Epithelial cell of esophagus (primary cell): ENCODE data around the gene PTPMT1.
A peak's percentile ranks its signal among the peaks of the same experiment; 100 is the strongest.
"Not testable (repeated sequence)": the region's sequence is repeated elsewhere in the genome, so short reads cannot be mapped to it uniquely, and the experiment has no call there.

Experiments used
- DNase-seq: peaks from one replicate; pipeline ENCODE4 v3.0.0; 2010; ENCODE audit warnings: low read depth
- H3K4me3 ChIP-seq: 2 replicates; pipeline ENCODE4 v1.5.1; 2011; ENCODE audit warnings: mild to moderate bottlenecking, low read length, control low read depth
- TF ChIP-seq, protein P1 (sequence below): IDR thresholded peaks from 2 replicates; pipeline ENCODE4 v1.5.1; 2011; ENCODE audit warnings: low read depth, mild to moderate bottlenecking, low read length, control low read depth, inconsistent platforms; ENCODE audit not compliant: insufficient read depth; ENCODE audit errors: missing control alignments

PTPMT1 gene

DNA sequence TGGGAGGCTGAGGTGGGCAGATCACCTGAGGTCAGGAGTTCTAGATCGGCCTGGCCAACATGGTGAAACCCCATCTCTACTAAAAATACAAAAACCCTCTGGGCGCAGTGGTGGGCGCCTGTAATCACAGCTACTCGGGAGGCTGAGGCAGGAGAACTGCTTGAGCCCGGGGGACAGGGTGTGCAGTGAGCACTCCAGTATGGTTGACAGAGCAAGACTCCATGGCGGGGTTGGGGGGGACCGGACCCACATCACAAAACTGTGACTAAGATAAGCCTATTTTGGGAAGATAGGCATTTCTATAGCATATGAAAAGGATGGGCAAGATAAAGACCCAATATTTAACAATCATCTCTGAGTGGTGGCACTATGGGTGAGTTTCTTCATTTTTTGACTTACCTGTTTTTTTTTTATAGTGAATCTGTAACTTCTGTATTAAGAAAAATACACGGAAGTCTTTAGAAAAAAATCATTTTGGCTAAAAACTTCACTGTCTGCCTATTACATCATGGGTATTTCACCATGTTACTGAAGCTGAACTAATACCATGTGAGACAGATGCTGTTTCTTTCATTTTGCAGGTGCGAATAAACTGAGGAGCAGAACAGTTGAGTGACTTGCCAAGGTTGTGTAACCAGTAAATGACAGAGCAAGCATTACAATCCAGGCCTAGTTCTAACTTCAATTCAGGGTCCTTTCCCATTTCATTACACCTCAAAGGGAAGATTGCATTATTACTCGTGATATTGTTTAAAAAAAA lies 14.9 kb upstream of the PTPMT1 start:
- peak; percentile 30 for DNase-seq
- TF ChIP-seq, protein P1, sequence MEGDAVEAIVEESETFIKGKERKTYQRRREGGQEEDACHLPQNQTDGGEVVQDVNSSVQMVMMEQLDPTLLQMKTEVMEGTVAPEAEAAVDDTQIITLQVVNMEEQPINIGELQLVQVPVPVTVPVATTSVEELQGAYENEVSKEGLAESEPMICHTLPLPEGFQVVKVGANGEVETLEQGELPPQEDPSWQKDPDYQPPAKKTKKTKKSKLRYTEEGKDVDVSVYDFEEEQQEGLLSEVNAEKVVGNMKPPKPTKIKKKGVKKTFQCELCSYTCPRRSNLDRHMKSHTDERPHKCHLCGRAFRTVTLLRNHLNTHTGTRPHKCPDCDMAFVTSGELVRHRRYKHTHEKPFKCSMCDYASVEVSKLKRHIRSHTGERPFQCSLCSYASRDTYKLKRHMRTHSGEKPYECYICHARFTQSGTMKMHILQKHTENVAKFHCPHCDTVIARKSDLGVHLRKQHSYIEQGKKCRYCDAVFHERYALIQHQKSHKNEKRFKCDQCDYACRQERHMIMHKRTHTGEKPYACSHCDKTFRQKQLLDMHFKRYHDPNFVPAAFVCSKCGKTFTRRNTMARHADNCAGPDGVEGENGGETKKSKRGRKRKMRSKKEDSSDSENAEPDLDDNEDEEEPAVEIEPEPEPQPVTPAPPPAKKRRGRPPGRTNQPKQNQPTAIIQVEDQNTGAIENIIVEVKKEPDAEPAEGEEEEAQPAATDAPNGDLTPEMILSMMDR: no peak
- no peak overlapping the region for H3K4me3 ChIP-seq

DNA sequence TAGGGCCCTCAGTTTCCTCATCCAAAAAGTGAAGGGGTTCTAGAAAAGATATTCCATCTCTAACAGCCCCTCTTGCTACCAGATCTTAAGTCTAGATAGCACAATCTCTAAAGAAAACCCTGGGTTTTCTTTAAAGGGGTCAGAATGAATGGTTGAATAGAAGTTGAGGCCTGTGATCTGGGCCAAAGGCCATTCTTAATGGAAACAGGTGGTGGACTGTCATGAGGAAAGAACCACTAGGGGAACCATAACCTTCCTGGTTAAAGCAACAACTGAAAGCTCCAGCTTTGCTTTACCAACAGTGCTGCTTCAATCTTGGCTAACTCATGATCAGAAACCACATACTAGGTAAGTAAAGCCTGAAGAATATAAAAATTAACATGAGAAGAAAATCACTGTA lies 14.3 kb upstream of the PTPMT1 start:
- DNase-seq: peak; percentile 40
- peak overlapping the region; percentile 85 for H3K4me3 ChIP-seq
- TF ChIP-seq, protein P1: peak; percentile 47

DNA sequence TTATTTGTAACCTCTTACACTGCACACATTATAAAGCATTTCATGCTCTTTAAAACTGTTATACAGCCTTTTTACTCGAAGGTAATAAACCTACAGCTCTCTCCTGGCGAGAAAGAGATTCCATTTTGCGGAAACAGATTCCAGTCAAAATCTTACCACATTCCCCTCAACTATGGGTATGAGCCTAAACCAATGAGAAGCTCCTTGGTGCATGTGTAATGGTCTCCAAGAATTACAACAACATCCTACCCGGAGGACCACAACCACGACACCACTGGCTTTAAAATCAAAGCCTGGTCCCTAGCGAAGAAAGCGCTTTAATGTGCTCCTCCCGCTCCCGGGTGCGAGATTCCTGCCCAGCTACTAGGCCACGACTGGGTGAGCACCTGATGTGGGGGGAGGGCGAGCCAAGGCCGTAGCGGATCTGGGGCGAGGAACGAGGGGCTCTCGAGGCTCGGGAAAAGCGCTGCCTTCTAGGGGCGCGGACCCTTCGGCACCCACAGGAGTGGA lies 13.3 kb upstream of the PTPMT1 start:
- H3K4me3 ChIP-seq: peak overlapping the region; percentile 85
- peak; percentile 33 for DNase-seq
- TF ChIP-seq, protein P1: no peak

DNA sequence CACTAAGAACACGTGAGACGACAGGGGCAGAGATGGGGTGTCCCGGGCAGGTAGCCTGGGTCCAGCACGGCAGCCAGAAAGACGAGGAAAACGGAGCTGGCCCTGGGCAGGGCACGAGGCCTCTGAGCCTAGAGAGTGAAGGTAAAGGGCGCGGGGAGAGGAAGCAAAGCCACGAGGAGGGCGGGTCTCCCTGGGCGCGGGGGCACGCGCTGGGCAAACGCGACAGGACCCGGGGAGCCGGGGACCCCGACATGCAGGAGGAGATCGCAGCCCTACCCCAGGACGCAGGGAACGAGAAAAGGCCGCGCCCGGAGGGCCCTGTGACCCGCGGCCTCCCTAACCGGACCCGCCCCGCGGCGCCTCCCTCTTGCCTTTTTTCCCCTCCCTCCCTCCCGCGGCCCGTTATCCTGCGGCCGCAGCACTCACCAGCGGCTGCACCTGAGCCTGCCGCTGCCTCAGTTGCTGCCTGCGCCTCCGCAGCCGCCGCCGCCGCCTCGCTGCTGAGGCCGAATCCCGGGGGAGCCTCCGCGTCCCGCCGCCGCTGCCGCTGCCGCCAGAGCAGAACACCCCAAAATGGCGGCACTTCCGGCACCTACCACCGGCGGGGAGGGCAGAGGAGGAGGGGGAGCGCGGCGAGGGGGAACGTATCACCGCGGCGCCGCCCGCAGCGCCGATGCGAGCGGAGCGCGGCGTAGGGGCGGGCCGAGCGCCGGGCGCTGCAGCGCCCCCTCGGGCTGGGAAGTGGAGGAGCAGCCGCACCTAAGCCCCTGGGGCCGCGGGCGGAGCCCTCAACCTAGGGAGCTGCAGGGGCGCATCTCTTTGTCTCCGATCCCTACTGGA lies 12.6 kb upstream of the PTPMT1 start, which contains the start of gene CELF1:
Gene CELF1 (minus strand): TSS at position 567 of the 840 bp plus-strand sequence. CDS start 53,609 bp downstream, outside the sequence.
- peak; percentile 92 for DNase-seq
- TF ChIP-seq, protein P1: peak; percentile 57
- H3K4me3 ChIP-seq: peak within 1 kb of the TSS; percentile 85

DNA sequence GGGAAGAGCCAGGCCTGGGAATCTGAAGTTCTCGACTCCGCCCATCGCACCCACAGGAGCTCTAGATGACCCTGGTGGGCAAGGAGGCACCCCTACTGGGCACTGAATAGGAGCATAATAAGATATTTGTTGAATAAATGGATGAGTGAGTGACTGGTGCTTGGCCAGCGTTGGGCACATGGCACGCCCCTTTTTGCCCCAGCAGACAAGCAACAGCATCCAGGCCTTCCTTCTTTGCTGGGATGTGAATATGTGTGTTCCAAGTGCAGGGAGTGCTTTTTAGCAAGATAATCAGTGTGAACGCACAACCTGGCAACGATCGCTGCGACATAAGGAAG lies 12.0 kb upstream of the PTPMT1 start:
- peak; percentile 53 for DNase-seq
- H3K4me3 ChIP-seq: peak overlapping the region; percentile 49
- TF ChIP-seq, protein P1: no peak

DNA sequence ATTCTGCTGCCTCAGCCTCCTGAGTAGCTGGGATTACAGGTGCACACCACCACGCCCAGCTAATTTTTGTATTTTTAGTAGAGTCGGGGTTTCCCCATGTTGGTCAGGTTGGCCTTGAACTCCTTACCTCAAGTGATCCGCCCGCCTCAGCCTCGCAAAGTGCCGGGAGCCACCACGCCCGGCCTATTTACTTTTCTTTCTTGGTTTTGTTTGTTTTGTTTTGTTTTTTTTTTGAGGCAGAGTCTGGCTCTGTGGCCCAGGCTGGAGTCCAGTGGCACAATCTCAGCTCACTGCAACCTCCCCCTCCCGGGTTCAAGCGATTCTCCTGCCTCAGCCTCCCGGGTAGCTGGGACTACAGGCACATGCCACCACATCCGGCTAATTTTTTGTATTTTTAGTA lies 8.4 kb upstream of the PTPMT1 start:
- H3K4me3 ChIP-seq, DNase-seq: not testable (repeated sequence)

DNA sequence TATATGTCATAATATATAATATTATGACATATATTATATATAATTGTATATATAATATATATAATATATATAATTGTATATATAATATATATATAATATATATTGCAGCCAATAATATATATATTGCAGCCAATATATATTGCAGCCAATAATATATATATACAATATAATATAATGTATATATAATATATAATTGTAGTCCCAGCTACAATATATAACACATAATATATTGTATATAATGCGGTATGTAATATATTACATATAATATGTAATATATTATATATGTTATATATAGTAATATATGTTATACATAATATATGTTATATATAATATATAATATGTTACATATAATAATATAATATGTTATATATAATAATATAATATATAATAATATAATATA lies 6.7 kb upstream of the PTPMT1 start:
- H3K4me3 ChIP-seq: no peak overlapping the region
- TF ChIP-seq, protein P1: no peak
- no peak for DNase-seq
